Activated T-helper 1 cell treated with anti-CD3 and anti-CD28 coated beads, Interleukin-12 subunit alpha, Interleukin-12 subunit beta, Interleukin-2, Interleukin-4 antibody, amounts not matched to agents 30 ng/mL and 10 ng/mL and 1 ng/mL, durations not matched to agents 14 hours and 24 hours and 36 hours (primary cell): ENCODE data around the gene FOXP1. TPM values are rescaled to one million over a fixed set of nuclear protein-coding genes. Genes with fewer than 3 reads are reported as not detected.
A peak's percentile ranks its signal among the peaks of the same experiment; 100 is the strongest.

Experiments
- DNase-seq: peaks from one replicate; pipeline ENCODE4 v3.0.0; 2021; ENCODE audit warnings: low spot score
- H3K27ac Mint-ChIP-seq: one replicate; pipeline ENCODE4 v1.8.0; 2021; ENCODE audit warnings: mild to moderate bottlenecking, mixed read lengths
- H3K27me3 Mint-ChIP-seq: one replicate; pipeline ENCODE4 v1.8.0; 2022; ENCODE audit warnings: mild to moderate bottlenecking, moderate library complexity, mixed read lengths; ENCODE audit not compliant: insufficient read depth
- H3K36me3 Mint-ChIP-seq: one replicate; pipeline ENCODE4 v1.8.0; 2021; ENCODE audit warnings: low read depth, mixed read lengths
- H3K4me1 Mint-ChIP-seq: one replicate; pipeline ENCODE4 v1.8.0; 2021; ENCODE audit warnings: low read depth, mixed read lengths
- H3K4me3 Mint-ChIP-seq: one replicate; pipeline ENCODE4 v1.8.0; 2021; ENCODE audit warnings: mild to moderate bottlenecking, moderate library complexity, mixed read lengths
- H3K9me3 Mint-ChIP-seq: one replicate; pipeline ENCODE4 v1.8.0; 2021; ENCODE audit warnings: mixed read lengths
- intact Hi-C: fragments of 100-400 bp; cut with micrococcal nuclease; formaldehyde crosslinking; loops from one replicate; pipeline ENCODE4 v1.15.1; 2024
- total RNA-seq: library from RNA; stranded (reverse); gene quantifications from 2 replicates; pipeline ENCODE4 v1.2.3, GENCODE V29; 2022

Gene FOXP1
- total RNA-seq, 1 donor from 2014 or later = 97.6 TPM

DNA sequence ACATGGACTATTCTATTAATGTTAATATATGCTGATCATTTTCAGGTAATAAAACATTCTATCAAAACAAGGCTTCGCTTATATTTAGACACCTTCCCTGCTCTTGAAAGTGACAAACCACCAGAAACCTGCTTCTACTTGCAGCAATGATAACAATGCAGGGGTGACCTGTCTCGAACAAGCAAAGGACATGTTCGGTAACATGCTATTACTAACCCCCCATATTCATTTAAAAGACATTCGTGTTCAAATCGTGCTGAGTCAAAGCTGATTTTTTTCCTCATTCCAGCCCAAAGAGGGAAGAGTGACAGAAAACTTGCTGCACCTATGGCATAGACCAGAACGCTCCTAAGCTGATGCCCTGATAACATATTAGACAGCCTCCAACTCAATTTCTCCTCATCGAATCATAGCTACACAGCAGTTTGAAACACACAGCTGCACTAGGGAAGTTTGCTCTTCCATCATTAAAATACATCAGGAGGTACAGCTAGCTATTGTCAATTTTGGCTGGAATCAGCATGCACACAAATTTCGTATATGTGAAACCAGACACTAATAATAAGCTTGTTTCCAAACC, 341.5 kb downstream of the FOXP1 start:
- no peak for DNase-seq
- Mint-ChIP-seq H3K27ac (no peak overlapping the region), H3K4me3 (no peak overlapping the region), H3K4me1 (no peaks in the 10 kb centered on the region), H3K9me3 (no peaks in the 10 kb centered on the region), H3K36me3 (no peaks in the 10 kb centered on the region), H3K27me3 (peaks cover 22% of the 10 kb centered on the region)
- intact Hi-C loops = no loop called here

DNA sequence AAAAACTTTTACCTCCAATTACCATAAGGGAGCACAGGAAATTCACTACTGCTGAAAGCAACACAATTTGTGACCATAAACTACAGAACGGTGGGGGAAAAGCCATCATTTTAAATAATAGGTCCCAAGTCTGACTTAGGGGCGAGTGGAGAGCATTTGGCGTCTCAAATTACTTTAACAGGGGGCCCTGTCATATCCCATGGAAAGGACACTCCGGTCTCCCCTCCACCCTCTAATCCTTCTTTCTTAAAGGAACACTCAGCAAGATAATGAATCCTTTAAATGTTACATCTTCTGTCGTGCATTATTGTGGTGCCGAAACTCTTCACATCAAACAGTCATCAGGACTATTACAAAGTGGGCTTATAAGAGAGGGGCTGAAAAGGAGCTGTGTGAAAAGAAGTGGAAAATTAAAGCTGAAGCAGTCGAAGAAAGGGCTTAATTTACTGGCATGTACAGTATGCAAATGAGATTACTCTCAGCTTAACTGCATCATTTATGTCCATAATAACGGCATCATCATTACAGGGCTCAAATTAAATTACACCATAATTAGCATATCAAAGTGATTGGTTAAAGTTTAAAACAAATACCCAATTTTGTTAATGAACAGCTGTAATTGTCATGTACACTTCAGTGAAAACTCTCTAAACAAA, 342.2 kb downstream of the FOXP1 start:
- H3K27me3 Mint-ChIP-seq = peaks cover 25% of the 10 kb centered on the region

DNA sequence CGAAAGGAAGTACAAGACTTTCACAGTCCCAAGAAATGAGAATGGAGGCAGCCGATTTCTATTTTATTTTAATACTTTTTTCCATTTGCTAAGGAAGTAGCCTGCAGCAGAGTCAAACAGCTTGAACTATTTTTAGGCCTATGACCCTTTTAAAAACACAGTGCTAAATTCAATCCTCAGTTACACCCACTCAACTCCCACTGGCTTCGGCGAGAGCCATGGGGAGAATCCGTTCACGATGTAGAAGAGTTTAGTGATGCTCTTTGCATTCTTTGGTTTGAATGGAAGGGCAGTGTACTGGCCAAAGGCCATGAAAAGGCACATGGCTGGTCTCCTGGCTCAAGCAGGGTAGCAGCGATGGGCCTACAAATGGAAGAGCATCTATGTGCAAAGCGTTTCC, 343.5 kb downstream of the FOXP1 start:
- Mint-ChIP-seq H3K4me3 (no peak overlapping the region), H3K36me3 (no peaks in the 10 kb centered on the region), H3K27me3 (peaks cover 31% of the 10 kb centered on the region), H3K27ac (no peak overlapping the region), H3K9me3 (no peaks in the 10 kb centered on the region), H3K4me1 (no peaks in the 10 kb centered on the region)
- intact Hi-C loops = no loop called here
- no peak for DNase-seq

More for the DNA sequence above, 342.2 kb downstream of the FOXP1 start:
- Mint-ChIP-seq H3K4me3 (no peak overlapping the region), H3K36me3 (no peaks in the 10 kb centered on the region), H3K27ac (no peak overlapping the region), H3K4me1 (no peaks in the 10 kb centered on the region), H3K9me3 (no peaks in the 10 kb centered on the region)
- intact Hi-C loops = no loop called here
- DNase-seq = no peak

DNA sequence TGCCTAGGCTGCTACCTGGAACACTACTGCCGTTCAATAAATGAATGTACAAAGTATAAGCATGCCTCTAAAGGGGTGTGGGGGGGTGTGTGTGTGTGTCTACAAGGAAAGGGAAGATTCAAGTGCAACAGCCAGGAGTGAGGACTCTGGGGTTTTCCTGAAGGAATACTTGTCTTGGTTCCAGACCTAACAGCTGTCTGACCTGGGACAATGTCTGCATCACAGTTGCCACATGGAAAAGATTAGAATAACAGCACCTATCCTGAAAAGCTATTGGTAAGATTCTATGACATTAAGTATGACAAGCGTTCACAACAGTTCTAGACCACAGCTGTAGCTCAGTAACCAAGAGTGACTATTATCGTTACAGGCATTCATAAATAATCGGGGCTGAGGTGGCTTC, 345.2 kb downstream of the FOXP1 start:
- intact Hi-C loops = no loop called here
- H3K4me3 Mint-ChIP-seq = no peak overlapping the region
- no peaks in the 10 kb centered on the region for H3K9me3 Mint-ChIP-seq
- no peak overlapping the region for H3K27ac Mint-ChIP-seq
- peaks cover 37% of the 10 kb centered on the region for H3K27me3 Mint-ChIP-seq
- H3K4me1 Mint-ChIP-seq = peaks cover 11% of the 10 kb centered on the region
- no peak for DNase-seq
- H3K36me3 Mint-ChIP-seq = peaks cover 2% of the 10 kb centered on the region

DNA sequence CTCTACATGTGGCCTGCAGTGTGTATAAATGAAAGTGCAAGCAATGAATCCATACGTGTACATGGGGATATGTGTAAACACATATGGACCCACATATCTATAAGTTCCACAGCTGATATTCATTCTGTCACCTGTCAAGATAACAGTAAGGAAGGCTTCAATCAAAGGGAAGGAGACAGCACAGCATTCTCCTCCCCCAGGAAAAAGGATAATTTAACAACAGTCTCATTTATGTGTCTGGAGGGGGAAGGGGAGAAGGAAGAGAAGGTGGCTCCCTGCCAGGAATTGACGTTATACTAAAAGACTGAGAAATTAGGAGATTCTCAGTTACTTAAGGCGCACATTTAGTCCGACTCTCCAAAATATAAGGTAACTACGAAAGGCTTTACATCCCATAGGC, 345.9 kb downstream of the FOXP1 start:
- Mint-ChIP-seq H3K4me3 (no peak overlapping the region), H3K27ac (no peak overlapping the region), H3K9me3 (no peaks in the 10 kb centered on the region), H3K4me1 (peaks cover 11% of the 10 kb centered on the region), H3K27me3 (peaks cover 31% of the 10 kb centered on the region), H3K36me3 (peaks cover 2% of the 10 kb centered on the region)
- intact Hi-C loops = no loop called here
- DNase-seq = no peak

DNA sequence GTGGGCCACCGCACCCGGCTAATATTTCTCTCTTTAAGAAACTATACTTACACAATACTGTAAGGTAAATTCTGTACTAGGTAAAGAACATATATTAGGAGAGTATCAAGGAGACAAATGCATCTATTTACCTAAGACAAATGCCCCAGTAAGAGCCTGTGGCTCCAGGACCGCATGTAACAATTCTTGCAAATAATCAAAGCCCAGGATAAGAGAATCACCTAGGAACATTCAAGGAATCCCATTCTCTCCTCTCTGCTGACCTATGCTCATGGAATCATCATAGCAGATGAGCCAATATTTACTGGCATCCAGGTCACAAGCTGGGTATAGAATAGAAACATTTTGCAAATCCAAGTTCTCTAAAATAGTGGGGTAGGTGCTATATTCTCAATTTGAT, 347.7 kb downstream of the FOXP1 start:
- Mint-ChIP-seq H3K9me3 (no peaks in the 10 kb centered on the region), H3K27me3 (peaks cover 43% of the 10 kb centered on the region), H3K4me1 (peaks cover 11% of the 10 kb centered on the region), H3K27ac (no peak overlapping the region), H3K36me3 (peaks cover 2% of the 10 kb centered on the region), H3K4me3 (no peak overlapping the region)
- intact Hi-C loops = no loop called here
- DNase-seq = no peak

DNA sequence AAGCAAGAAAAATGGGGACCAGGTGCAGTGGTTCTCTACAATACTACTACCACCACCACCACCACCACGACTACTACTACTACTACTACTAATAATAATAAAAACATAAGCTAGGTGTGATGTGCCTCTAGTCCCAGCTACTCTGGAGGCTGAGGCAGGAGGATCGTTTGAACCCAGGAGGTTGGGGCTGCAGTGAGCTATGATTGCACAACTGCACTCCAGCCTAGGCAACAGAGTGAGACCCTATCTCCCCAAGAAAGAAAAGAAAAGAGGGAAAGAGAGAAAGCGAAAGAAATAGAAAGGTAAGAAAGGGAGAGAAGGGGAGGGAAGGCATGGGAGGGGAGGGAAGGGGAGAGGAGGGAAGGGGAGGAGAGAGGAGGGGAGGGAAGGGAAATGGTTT, 350.6 kb downstream of the FOXP1 start:
- DNase-seq = no peak
- no peak overlapping the region for H3K27ac Mint-ChIP-seq
- peaks cover 54% of the 10 kb centered on the region for H3K27me3 Mint-ChIP-seq
- peaks cover 11% of the 10 kb centered on the region for H3K4me1 Mint-ChIP-seq
- intact Hi-C loops = no loop called here
- no peaks in the 10 kb centered on the region for H3K9me3 Mint-ChIP-seq
- peaks cover 2% of the 10 kb centered on the region for H3K36me3 Mint-ChIP-seq
- no peak overlapping the region for H3K4me3 Mint-ChIP-seq

DNA sequence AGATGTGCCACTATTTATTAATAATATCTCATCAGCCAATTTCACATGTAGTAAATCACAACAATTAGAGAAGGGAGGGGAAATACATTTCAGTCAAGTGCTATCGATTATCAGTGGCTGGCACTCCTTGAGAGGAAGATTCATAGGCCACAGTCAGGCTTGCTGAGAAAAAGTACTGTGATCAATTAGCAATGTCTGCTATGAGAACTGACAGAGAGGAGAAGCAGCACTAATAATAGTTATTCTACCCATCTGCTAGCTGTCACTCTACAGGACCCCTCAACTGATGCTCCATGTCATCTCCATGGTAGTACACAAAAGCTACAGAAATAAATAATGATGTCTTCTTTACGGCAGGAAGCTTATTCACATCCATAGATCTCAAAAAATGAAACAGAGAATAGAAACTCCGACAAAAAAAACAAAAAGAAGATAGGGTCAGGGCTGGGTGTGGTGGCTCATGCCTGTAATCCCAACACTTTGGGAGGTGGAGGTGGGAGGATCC, 351.3 kb downstream of the FOXP1 start:
- intact Hi-C loops = no loop called here
- peaks cover 54% of the 10 kb centered on the region for H3K27me3 Mint-ChIP-seq
- H3K4me3 Mint-ChIP-seq = no peak overlapping the region
- DNase-seq = no peak
- H3K9me3 Mint-ChIP-seq = no peaks in the 10 kb centered on the region
- no peak overlapping the region for H3K27ac Mint-ChIP-seq
- peaks cover 16% of the 10 kb centered on the region for H3K4me1 Mint-ChIP-seq
- peaks cover 2% of the 10 kb centered on the region for H3K36me3 Mint-ChIP-seq

DNA sequence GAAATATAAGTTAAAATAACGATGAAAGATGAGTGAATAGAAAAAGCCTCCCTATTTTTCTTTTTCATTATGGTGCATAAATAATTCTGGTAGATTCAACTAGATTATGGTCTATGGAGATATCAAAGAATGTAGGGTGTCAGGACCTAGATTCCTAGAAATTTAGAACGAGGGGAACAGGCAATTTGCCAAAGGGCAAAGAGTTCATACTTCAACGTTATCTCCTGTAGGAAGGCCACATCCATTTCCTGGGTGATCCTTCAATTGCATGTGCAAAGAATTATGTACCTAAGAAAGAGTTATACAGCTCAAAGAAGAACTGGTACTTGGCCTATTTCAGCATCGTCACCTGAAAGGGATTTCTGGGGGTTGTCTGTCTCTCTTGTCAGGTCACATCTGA, 351.8 kb downstream of the FOXP1 start:
- no peak for DNase-seq
- no peak overlapping the region for H3K4me3 Mint-ChIP-seq
- peaks cover 22% of the 10 kb centered on the region for H3K4me1 Mint-ChIP-seq
- peaks cover 54% of the 10 kb centered on the region for H3K27me3 Mint-ChIP-seq
- H3K36me3 Mint-ChIP-seq = peaks cover 2% of the 10 kb centered on the region
- H3K9me3 Mint-ChIP-seq = no peaks in the 10 kb centered on the region
- H3K27ac Mint-ChIP-seq = no peak overlapping the region
- intact Hi-C loops = no loop called here

DNA sequence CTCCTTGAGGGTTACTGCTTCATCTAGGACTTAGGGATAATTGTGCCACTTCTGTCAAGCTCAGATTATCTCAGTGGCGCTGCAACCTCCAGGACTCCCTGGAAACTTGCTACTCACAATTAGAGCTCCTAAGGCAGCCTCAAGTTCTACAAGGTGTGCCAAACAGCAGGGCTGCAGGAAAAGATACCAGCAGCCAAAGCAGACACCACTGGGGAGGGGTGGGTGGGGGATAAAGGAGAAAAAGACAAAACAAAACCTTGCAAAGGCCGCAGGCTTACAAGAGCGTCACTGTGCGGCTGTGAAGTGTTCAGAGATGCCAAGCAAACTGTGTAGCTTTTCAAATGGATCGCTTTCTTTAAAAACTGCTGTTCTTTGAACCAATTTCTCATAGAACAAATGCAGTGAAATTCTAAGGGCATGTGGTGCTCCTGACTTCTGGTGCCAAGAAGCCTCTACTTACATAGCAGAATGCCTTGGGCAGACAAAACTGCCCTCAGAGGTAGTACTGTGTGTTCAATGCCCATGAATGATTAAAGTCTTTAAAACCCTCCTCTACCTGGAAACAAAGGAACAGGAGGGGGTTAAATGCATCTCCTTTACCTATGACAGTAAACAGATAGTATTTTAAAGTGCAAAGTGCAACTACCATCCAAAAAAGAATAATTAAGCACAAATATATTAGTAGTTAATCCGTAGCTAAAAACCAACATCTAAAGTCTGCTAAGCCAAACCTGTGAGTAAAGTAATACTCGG, 353.4 kb downstream of the FOXP1 start:
- no peak overlapping the region for H3K27ac Mint-ChIP-seq
- DNase-seq = no peak
- H3K36me3 Mint-ChIP-seq = peaks cover 2% of the 10 kb centered on the region
- peaks cover 49% of the 10 kb centered on the region for H3K27me3 Mint-ChIP-seq
- intact Hi-C loops = loop anchor here (5.0 to 10.0 kb wide), 2 partner anchors 675 to 1793 kb away; no protein-coding TSS in a partner anchor
- H3K9me3 Mint-ChIP-seq = no peaks in the 10 kb centered on the region
- peaks cover 35% of the 10 kb centered on the region for H3K4me1 Mint-ChIP-seq
- no peak overlapping the region for H3K4me3 Mint-ChIP-seq

DNA sequence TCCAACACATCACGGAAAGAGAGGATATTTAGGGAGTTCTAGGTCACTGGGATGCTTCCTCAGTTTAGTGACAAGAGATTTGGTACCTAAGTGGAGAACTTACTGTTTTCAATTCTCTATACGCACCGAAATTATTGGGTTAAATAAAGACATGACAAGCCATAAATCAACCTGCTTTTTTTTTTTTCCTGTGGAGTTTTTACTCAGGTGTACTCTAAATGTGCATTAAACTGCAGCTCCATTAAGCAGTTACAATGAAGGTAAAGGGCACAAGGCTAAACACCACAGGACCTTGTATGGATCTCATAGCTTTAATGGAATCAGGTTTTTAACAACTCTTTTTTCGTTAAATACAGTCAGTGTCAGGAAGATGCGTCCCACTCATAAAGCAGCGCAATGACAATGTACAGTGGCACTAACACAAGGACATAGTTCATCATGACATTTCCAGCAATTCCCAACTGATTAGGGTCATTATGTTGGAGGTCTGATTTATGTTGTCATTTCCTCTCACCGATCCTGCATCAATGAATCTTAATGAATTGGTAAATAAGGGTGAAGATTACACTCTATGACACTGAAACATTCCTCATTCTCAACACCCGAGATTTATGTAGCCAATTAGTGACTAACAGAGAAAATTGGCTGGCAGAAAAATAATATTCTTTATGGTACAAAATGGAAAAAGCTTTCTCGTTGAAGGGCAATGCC, 355.2 kb downstream of the FOXP1 start:
- intact Hi-C loops = loop anchor here (5.0 to 10.0 kb wide), 2 partner anchors 674 to 1791 kb away; no protein-coding TSS in a partner anchor
- Mint-ChIP-seq H3K36me3 (peaks cover 5% of the 10 kb centered on the region), H3K27ac (no peak overlapping the region), H3K9me3 (no peaks in the 10 kb centered on the region), H3K4me3 (no peak overlapping the region), H3K27me3 (peaks cover 51% of the 10 kb centered on the region), H3K4me1 (peaks cover 29% of the 10 kb centered on the region)
- DNase-seq = no peak

DNA sequence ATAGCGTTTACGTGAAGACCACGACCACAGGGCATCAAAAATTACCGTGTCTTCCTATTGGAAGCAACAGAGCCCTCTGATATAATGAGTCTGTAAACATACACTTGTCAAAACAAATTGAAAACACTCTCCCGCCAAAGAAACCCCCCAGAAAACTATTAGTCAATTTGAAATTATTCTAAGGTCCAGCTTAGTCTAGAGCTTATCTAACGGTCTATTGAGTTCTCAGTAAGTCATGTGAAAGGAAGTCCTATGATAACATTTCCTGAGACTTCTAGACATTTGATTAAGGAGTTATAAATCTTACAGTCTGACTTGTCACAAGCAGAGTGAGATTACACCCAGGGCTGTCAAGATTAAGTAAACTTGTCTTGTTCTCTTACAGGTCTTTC, 356.3 kb downstream of the FOXP1 start:
- Mint-ChIP-seq H3K27ac (peak overlapping the region; percentile 91), H3K9me3 (no peaks in the 10 kb centered on the region), H3K4me3 (peak overlapping the region; percentile 79), H3K36me3 (peaks cover 5% of the 10 kb centered on the region), H3K27me3 (peaks cover 51% of the 10 kb centered on the region), H3K4me1 (peaks cover 29% of the 10 kb centered on the region)
- no peak for DNase-seq
- intact Hi-C loops = loop anchor here (1.0 to 10.0 kb wide), 8 partner anchors 74 to 1790 kb away; partner anchors contain the start of gene FOXP1
